ENCODE results near the gene SIRT1. TPM values are rescaled to one million over a fixed set of nuclear protein-coding genes. Genes with fewer than 3 reads are reported as not detected.

SIRT1 gene
- total RNA-seq, 1 experiment from 2014 or later: 51.3 TPM

DNA sequence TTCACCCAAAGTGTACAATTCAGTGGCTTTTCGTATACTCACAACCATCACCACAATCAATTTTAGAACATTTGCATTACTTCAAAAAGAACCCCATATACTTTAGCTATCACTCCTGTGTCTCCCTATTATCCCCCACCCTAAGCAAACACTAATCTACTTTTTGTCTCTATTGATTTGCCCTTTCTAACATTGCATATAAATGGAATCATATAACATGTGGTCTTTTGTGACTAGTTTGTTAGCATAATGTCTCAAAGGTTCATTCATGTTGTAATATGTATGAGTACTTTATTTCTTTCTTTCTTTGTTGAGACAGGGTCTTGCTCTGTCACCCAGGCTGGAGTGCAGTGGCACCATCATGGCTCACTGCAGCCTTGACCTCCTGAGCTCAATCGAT, 25.5 kb upstream of the SIRT1 start (continued):
- TF ChIP-seq ZBTB21 (CRISPR knock-in tag; IDR thresholded peaks at IDR 0.05; ENCODE audit: borderline replicate concordance): no peak
- TF ChIP-seq, protein P1, sequence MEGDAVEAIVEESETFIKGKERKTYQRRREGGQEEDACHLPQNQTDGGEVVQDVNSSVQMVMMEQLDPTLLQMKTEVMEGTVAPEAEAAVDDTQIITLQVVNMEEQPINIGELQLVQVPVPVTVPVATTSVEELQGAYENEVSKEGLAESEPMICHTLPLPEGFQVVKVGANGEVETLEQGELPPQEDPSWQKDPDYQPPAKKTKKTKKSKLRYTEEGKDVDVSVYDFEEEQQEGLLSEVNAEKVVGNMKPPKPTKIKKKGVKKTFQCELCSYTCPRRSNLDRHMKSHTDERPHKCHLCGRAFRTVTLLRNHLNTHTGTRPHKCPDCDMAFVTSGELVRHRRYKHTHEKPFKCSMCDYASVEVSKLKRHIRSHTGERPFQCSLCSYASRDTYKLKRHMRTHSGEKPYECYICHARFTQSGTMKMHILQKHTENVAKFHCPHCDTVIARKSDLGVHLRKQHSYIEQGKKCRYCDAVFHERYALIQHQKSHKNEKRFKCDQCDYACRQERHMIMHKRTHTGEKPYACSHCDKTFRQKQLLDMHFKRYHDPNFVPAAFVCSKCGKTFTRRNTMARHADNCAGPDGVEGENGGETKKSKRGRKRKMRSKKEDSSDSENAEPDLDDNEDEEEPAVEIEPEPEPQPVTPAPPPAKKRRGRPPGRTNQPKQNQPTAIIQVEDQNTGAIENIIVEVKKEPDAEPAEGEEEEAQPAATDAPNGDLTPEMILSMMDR (IDR thresholded peaks at IDR 0.05): no peak
- no peak for TF ChIP-seq MYBL2 (CRISPR knock-in tag; IDR thresholded peaks at IDR 0.05)
- TF ChIP-seq IRF2 (CRISPR knock-in tag; IDR thresholded peaks at IDR 0.05; ENCODE audit: borderline replicate concordance, low read depth): no peak
- TF ChIP-seq, protein P2, sequence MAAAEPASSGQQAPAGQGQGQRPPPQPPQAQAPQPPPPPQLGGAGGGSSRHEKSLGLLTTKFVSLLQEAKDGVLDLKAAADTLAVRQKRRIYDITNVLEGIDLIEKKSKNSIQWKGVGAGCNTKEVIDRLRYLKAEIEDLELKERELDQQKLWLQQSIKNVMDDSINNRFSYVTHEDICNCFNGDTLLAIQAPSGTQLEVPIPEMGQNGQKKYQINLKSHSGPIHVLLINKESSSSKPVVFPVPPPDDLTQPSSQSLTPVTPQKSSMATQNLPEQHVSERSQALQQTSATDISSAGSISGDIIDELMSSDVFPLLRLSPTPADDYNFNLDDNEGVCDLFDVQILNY (CRISPR knock-in tag; IDR thresholded peaks at IDR 0.05): no peak

DNA sequence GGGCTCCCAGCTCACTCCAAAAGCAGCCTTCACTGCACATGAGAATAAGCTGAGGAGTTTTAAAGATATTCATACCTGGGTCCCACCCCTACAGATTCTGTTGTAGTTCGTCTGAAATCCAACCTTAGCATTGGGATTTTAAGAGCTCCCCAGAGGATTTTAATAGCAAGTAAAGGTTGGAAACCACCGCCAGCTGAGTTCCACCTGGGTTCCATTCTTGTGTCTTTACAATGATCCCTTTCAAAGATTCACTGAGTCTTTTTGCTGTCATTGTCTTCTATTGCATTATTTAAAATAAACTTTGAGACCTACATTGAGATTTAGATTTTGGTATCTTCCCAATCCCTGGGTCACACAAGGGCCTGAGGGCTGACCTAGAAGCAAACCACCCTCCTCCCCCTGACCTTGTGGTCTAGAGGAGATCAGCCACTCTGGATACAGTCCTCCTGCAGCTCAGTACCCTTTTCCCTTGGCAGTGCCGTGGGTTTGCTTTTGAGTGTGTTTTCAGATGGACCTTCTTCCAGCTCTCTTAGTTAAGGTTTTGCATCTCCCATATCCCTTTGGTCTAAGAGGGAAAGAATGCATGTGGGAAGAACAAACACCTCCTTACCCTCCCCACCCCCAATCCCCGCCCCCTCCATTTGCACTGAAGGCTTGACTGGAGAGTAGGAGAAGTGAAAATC, 22.6 kb upstream of the SIRT1 start:
- Mint-ChIP-seq H3K27me3 (ENCODE audit: low read depth) (no peaks in the 10 kb centered on the region), H3K4me3 (peak overlapping the region; percentile 55), H3K4me1 (peaks cover 48% of the 10 kb centered on the region), H3K36me3 (no peaks in the 10 kb centered on the region), H3K27ac (peak overlapping the region; percentile 95), H3K9me3 (no peaks in the 10 kb centered on the region)
- ChIA-PET CTCF (interaction anchor here (0.7 to 2.1 kb wide), 6 partner anchors 22 to 369 kb away, joined by 3 to 15 read pairs (median 5); partner anchors contain the start of gene SIRT1), POLR2A (interaction anchor here (1.0 to 2.6 kb wide), 3 partner anchors 17 to 470 kb away, joined by 3 to 20 read pairs (median 4); partner anchors contain the start of genes HNRNPH3 and SIRT1)
- peak; percentile 89 for ATAC-seq
- peak; percentile 38 for DNase-seq (ENCODE audit: low spot score)
- 0 out of 2 replicates have a peak, but pooled peaks have one; percentile 29 for TF ChIP-seq FOXK1 (CRISPR knock-in tag; IDR thresholded peaks at IDR 0.05)
- TF ChIP-seq, protein P3, sequence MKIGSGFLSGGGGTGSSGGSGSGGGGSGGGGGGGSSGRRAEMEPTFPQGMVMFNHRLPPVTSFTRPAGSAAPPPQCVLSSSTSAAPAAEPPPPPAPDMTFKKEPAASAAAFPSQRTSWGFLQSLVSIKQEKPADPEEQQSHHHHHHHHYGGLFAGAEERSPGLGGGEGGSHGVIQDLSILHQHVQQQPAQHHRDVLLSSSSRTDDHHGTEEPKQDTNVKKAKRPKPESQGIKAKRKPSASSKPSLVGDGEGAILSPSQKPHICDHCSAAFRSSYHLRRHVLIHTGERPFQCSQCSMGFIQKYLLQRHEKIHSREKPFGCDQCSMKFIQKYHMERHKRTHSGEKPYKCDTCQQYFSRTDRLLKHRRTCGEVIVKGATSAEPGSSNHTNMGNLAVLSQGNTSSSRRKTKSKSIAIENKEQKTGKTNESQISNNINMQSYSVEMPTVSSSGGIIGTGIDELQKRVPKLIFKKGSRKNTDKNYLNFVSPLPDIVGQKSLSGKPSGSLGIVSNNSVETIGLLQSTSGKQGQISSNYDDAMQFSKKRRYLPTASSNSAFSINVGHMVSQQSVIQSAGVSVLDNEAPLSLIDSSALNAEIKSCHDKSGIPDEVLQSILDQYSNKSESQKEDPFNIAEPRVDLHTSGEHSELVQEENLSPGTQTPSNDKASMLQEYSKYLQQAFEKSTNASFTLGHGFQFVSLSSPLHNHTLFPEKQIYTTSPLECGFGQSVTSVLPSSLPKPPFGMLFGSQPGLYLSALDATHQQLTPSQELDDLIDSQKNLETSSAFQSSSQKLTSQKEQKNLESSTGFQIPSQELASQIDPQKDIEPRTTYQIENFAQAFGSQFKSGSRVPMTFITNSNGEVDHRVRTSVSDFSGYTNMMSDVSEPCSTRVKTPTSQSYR (CRISPR knock-in tag; IDR thresholded peaks at IDR 0.05): 0 out of 2 replicates have a peak, but pooled peaks have one; percentile 46
- TF ChIP-seq, protein P4, sequence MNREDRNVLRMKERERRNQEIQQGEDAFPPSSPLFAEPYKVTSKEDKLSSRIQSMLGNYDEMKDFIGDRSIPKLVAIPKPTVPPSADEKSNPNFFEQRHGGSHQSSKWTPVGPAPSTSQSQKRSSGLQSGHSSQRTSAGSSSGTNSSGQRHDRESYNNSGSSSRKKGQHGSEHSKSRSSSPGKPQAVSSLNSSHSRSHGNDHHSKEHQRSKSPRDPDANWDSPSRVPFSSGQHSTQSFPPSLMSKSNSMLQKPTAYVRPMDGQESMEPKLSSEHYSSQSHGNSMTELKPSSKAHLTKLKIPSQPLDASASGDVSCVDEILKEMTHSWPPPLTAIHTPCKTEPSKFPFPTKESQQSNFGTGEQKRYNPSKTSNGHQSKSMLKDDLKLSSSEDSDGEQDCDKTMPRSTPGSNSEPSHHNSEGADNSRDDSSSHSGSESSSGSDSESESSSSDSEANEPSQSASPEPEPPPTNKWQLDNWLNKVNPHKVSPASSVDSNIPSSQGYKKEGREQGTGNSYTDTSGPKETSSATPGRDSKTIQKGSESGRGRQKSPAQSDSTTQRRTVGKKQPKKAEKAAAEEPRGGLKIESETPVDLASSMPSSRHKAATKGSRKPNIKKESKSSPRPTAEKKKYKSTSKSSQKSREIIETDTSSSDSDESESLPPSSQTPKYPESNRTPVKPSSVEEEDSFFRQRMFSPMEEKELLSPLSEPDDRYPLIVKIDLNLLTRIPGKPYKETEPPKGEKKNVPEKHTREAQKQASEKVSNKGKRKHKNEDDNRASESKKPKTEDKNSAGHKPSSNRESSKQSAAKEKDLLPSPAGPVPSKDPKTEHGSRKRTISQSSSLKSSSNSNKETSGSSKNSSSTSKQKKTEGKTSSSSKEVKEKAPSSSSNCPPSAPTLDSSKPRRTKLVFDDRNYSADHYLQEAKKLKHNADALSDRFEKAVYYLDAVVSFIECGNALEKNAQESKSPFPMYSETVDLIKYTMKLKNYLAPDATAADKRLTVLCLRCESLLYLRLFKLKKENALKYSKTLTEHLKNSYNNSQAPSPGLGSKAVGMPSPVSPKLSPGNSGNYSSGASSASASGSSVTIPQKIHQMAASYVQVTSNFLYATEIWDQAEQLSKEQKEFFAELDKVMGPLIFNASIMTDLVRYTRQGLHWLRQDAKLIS (CRISPR knock-in tag; IDR thresholded peaks at IDR 0.05; ENCODE audit: borderline replicate concordance): no peak
- no peak for TF ChIP-seq ZNF416 (CRISPR knock-in tag; IDR thresholded peaks at IDR 0.05)
- TF ChIP-seq, protein P5, sequence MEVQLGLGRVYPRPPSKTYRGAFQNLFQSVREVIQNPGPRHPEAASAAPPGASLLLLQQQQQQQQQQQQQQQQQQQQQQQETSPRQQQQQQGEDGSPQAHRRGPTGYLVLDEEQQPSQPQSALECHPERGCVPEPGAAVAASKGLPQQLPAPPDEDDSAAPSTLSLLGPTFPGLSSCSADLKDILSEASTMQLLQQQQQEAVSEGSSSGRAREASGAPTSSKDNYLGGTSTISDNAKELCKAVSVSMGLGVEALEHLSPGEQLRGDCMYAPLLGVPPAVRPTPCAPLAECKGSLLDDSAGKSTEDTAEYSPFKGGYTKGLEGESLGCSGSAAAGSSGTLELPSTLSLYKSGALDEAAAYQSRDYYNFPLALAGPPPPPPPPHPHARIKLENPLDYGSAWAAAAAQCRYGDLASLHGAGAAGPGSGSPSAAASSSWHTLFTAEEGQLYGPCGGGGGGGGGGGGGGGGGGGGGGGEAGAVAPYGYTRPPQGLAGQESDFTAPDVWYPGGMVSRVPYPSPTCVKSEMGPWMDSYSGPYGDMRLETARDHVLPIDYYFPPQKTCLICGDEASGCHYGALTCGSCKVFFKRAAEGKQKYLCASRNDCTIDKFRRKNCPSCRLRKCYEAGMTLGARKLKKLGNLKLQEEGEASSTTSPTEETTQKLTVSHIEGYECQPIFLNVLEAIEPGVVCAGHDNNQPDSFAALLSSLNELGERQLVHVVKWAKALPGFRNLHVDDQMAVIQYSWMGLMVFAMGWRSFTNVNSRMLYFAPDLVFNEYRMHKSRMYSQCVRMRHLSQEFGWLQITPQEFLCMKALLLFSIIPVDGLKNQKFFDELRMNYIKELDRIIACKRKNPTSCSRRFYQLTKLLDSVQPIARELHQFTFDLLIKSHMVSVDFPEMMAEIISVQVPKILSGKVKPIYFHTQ (CRISPR knock-in tag; IDR thresholded peaks at IDR 0.05): 0 out of 2 replicates have a peak, but pooled peaks have one; percentile 38
- TF ChIP-seq, protein P6, sequence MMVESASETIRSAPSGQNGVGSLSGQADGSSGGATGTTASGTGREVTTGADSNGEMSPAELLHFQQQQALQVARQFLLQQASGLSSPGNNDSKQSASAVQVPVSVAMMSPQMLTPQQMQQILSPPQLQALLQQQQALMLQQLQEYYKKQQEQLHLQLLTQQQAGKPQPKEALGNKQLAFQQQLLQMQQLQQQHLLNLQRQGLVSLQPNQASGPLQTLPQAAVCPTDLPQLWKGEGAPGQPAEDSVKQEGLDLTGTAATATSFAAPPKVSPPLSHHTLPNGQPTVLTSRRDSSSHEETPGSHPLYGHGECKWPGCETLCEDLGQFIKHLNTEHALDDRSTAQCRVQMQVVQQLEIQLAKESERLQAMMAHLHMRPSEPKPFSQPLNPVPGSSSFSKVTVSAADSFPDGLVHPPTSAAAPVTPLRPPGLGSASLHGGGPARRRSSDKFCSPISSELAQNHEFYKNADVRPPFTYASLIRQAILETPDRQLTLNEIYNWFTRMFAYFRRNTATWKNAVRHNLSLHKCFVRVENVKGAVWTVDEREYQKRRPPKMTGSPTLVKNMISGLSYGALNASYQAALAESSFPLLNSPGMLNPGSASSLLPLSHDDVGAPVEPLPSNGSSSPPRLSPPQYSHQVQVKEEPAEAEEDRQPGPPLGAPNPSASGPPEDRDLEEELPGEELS (CRISPR knock-in tag; IDR thresholded peaks at IDR 0.05): peak; percentile 11; the same call in 1 of the 2 replicates

Data from WTC11 (cell line).